ENCODE results near the gene COL4A2.

GRCh38 chr13:110456550-110456949 is 149.5 kb downstream of the COL4A2 start:
- no peak for TF ChIP-seq ZNF274 (IDR thresholded peaks at IDR 0.05; ENCODE audit: low read depth, low read length)
- TF ChIP-seq SUZ12 (IDR thresholded peaks at IDR 0.05; ENCODE audit: extremely low read depth, insufficient read depth, insufficient read length): no peak
- TF ChIP-seq YY1 (IDR thresholded peaks at IDR 0.05; ENCODE audit: insufficient read depth, insufficient read length): no peak
